GM19467 (cell line): Measurements from ENCODE around the gene SYNDIG1.

Source experiments
- ATAC-seq: cut with Tn5 transposase; IDR thresholded peaks from one replicate; pipeline ENCODE4 v1.9.1; 2021; ENCODE audit warnings: mild to moderate bottlenecking, moderate library complexity; ENCODE audit not compliant: unreplicated experiment

SYNDIG1 gene

GRCh38 chr20:24684421-24684871, 215.0 kb downstream of the SYNDIG1 start:
- no peak for ATAC-seq

GRCh38 chr20:24684956-24685691, 215.7 kb downstream of the SYNDIG1 start:
- ATAC-seq, result no peak

DNA sequence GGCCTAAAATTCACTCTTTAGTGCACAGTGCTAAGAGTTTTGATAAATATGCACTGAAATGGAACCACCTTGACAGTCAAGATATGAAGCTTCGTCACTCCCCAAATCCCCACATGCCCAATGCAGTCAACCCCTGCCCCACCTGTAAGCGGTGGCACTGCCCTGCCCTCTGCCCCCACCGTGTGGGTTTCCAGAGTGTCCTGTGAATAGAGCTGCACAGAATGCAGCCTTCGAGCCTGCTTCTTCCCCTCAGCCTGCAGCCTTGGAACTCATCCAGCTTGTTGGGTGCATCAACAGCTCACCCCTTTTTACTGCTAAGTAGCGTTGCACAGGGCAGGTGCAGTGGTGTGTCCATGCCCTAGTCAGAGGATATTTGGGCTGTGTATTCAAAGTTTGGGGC, 216.3 kb downstream of the SYNDIG1 start:
- ATAC-seq, result no peak

GRCh38 chr20:24686156-24686555, 216.7 kb downstream of the SYNDIG1 start:
- ATAC-seq, result no peak

GRCh38 chr20:24690408-24690807, 221.0 kb downstream of the SYNDIG1 start:
- no peak for ATAC-seq

DNA sequence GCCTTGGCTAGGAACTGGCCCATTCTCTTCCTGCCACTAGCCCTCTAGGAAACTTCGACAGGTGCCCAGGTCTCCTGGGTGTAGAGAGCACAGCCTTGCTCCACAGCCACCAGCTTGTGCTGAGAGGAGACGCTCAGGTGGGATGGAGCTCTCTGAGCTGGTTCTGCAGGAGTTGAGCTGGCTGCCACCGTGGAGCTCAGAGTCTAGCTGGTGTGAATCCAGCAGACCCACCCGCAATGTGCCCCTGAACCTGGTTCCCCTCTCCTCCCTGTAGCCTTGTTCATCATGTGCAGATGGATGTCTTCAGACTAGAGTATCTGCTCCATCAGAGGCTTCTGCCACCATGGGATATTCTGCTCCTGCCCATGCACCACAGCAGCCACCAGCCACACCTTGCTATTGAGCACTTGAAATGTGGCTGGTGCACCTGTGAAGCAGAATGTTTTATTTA, 222.5 kb downstream of the SYNDIG1 start:
- no peak for ATAC-seq

DNA sequence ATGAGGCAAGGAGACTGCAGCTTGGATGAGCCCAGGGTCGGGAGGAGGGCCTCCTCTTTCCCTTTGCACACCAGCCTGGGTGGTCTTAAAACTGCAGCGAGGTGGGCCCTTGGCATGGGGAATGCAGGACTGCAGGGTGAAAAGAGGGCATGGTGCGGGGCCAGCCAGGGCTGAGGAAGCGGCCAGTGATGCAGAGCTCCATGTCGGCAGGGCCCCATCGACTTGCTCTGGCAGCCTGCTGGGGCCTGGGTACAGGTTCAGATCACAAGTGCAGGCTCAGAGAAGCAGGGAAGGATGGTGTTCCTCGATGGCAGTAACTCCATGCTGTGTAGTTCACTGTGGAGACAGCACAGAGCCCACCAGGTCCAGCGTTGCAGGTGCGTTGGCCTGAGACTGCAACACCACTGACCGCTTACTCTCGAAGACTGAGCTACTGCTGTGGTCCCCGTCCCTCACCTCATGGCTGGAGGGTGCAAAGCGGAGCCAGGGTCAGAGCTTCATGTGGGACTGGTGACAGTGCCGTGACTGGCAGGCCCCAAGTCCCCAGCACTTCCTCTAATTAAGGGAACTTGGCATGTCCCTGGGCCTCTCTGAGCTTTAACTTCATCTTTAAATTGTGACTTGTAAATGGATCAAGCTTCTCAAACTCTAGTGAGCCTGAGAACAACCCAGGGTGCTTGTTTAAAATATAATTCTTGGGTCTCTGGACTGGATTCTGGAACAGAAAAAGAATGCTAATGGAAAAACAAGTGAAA, 223.2 kb downstream of the SYNDIG1 start:
- ATAC-seq, result no peak

- no peak for ATAC-seq
Observed at GRCh38 chr20:24693466-24694156, 224.2 kb downstream of the SYNDIG1 start.

GRCh38 chr20:24694157-24694726, 224.8 kb downstream of the SYNDIG1 start:
- ATAC-seq, result no peak

- no peak for ATAC-seq
Observed at GRCh38 chr20:24694727-24695528, 225.5 kb downstream of the SYNDIG1 start.

GRCh38 chr20:24695529-24696225, 226.2 kb downstream of the SYNDIG1 start:
- ATAC-seq, result no peak

DNA sequence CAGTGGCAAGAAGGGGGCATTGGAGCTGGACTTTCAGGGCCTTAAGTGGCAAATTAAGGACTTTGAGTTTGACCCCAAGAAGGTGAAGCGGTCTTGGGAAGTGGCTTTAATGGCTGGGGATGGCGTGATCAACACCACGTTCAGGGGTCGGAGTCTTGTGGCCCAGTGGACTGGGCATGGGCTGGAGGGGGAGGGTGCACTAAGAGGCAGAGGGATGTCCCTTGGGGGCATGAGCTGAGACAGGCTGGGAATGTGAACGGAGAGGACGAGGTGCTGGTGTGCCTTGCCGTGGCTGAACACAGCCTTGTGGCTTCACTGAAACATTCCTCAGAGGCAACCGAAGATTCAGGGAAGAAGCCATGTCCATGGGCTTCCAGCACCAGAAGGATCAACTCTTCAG, 227.0 kb downstream of the SYNDIG1 start:
- ATAC-seq, result no peak

GRCh38 chr20:24697411-24697810, 228.0 kb downstream of the SYNDIG1 start:
- no peak for ATAC-seq

GRCh38 chr20:24698189-24698588, 228.8 kb downstream of the SYNDIG1 start:
- no peak for ATAC-seq

DNA sequence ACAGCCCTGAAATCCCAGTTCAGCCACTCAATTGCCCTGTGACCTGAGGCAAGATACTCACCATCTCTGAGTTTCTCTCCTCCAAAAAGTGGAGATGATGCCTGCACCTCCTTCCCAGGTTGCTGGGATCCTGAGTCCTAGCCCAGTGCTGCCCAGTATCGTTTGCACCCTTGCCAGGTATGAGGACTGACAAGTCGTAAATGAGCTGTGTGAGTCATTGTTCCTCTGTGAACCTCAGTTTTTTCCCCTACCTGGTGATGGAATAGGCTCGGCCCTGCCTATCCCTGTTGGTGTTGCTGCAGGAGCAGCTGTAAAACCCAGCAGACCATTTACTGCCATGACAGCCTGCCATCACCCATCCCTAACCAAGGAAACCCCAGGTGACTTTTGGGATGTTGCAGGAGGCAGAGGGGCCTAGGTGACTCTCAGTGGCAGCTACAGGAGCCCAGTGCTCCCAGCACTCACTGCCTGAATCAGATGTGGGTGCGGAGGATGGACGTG, 229.3 kb downstream of the SYNDIG1 start:
- ATAC-seq, result no peak

DNA sequence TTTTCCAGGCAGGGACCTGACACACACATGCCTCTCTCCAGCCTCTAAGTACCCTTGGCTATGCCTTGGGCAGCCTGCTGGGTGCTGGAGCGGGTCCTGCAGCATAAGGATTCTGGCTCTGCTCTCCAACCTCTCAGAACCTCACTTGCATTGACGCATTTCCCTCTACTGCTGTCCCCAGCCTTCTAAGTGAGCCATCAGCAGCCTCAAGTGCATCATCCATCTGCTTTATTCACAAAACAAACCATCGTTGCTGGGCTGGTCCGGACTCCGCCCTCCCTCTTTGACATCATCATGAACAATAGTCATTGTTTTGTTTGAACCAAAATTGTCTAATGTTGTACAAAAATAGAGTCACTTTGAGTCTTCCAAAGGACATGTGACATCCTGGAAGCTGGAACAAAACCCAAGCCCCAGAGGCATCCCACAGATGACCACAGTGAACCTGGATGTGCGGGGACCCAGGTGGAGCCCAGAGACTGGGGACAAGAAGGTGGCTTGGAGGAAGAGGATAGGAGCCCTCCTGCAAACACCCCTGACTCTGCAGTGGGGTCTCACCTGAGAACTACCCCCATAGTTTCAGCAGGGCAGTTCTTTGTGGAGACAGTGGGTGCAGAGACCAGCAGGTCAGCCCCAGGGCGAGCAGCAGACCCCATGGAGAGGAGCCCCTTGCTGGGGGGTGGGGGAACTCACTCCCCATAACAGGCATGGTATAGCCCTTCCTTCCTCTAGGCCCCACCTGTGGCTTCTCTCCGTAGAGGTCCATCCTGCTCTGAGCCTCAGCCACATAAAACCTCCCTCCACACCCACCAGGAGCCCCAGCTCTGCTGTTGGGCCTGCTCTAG, 230.1 kb downstream of the SYNDIG1 start:
- ATAC-seq, result no peak

DNA sequence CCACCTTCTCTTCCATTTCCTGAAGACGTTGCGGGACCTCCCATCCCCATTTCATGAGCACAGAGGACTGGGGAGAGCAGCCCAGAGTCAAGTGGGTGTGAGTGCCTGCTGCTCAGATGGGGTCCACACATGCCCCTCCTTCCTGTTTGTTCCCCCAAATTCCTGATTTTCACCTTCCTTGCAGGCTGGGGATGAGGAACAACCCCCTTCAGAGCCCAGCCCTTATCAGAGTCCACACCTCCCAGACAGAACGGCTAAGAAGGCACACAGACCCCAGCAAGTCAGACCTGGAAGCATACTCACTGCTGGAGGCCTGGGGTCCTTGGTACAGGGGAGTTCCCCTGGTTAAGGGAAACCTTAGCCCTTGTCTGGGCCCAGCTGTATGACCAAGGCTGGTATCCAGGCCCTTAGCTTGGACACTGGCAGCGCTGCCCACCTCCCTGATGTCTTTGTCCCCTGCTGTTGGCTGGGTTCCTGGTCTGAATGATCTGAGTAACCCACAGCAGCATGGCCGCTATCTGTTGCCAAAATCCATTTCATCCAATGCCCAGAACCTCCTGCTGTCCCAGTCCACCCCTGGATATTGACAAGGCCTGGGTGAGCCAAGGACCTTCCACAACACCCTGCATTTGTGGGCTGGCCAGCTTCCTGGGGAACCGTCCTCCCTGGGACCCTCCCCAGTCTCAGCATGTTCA, 230.9 kb downstream of the SYNDIG1 start:
- no peak for ATAC-seq

GRCh38 chr20:24701027-24701426, 231.6 kb downstream of the SYNDIG1 start:
- no peak for ATAC-seq
